ENCODE measurements around the gene RESP18.

GRCh38 chr2:219352448-219353023 is 20.0 kb upstream of the RESP18 start:
- no peak for TF ChIP-seq REST (IDR thresholded peaks at IDR 0.05; ENCODE audit: low read depth)
- TF ChIP-seq CTCF (IDR thresholded peaks at IDR 0.05 in 2 of 3, conservative IDR thresholded peaks at IDR 0.05 in 1 of 3; ENCODE audit: borderline replicate concordance in 1 of 3, insufficient read depth in 1 of 3, low read depth in 2 of 3, low read length in 2 of 3), result peak; percentile 74 to 94 (median 87)
- no peak for TF ChIP-seq EZH2 (IDR thresholded peaks at IDR 0.05)
